GM12872 (cell line): ENCODE results near the gene TRMT10B.
A peak's percentile ranks its signal among the peaks of the same experiment; 100 is the strongest.

Source experiments
- TF ChIP-seq, protein P1 (sequence below): IDR thresholded peaks from 3 replicates; pipeline ENCODE4 v1.5.1; 2011; ENCODE audit warnings: low read depth, mild to moderate bottlenecking, low read length, moderate library complexity; ENCODE audit not compliant: insufficient read depth

The TRMT10B gene

DNA sequence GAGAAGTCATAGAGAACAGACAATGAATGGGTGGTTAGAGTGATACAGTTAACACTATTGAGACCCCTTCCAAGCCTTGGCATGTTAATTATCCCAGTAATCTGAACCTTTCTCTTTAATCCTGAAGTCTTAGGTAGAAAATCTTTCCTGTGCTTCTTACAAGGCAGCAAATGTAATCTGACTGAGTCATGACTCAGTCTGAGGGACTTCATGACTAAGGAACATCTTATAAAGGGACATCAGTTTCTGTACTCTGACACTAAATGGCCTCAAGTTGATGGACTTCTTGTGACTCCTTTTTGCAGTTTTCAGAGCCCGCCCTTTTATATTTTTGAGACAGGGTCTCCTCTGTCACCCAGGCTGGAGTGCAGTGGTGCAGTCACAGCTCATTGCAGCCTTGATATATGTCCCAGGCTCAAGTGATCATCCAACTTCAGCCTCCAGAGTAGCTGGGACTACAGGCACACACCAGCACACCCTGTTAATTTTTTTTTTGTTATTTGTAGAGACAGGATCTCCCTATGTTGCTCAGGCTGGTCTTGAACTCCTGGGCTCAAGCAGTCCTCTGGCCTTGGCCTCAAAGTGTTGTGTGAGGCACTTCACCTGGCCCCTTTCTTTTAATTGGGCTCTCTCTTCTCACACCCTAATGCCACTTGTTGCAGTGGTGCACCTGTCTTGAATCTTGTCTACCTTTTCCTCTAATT is 21.8 kb downstream of the TRMT10B start:
- TF ChIP-seq, protein P1, sequence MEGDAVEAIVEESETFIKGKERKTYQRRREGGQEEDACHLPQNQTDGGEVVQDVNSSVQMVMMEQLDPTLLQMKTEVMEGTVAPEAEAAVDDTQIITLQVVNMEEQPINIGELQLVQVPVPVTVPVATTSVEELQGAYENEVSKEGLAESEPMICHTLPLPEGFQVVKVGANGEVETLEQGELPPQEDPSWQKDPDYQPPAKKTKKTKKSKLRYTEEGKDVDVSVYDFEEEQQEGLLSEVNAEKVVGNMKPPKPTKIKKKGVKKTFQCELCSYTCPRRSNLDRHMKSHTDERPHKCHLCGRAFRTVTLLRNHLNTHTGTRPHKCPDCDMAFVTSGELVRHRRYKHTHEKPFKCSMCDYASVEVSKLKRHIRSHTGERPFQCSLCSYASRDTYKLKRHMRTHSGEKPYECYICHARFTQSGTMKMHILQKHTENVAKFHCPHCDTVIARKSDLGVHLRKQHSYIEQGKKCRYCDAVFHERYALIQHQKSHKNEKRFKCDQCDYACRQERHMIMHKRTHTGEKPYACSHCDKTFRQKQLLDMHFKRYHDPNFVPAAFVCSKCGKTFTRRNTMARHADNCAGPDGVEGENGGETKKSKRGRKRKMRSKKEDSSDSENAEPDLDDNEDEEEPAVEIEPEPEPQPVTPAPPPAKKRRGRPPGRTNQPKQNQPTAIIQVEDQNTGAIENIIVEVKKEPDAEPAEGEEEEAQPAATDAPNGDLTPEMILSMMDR, result no peak

DNA sequence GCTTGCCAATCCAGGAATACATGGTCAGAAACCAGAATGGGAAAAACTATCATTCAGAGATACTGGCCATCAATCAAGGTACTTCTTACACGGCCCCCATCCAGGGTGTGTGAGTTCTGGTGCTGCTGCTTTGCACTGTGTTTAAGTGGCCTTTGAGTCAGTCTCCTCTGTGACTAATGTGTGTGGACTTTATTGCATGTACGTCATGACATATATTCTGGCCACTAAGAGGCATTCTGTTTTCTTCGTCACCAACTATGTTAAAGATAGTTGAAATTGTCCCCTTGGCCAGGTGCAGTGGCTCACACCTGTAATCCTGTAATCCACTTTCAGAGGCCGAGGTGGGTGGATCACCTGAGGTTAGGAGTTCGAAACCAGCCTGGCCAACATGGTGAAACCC is 22.7 kb downstream of the TRMT10B start:
- TF ChIP-seq, protein P1, result no peak

DNA sequence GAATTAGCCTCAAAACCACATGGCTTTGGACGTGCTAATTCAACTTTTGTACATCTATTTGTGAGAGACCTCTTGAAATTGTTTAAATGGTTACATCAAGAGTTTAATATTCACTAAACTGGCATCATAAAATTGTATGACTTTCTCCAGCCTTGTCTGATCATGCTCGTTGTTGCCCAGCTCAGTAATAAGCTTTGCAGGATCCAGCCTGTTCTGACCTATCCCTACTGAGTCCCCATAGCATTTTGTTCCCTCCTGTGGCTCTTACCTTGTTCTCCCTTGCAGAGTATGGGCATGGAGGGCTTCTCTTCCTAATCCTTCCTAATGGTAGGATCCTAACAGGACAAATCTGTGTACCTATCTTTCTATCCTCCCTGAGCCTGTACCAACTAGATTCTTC is 24.9 kb downstream of the TRMT10B start:
- TF ChIP-seq, protein P1, result no peak

DNA sequence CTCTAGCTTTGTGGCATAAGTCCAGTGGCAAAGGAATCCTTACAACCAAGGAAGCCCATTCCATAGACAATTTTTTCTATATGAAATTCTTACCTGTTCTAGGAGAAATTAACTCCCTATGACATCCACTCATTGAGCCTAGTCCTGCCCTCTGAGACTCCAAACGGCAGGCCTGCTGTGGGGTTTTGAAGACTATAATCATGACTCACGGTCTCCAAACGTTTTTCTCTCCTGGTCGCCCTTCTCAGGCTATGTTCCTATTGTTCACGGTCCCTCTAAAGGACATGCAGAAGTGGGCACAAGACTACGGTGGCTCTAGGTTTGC is 30.6 kb downstream of the TRMT10B start:
- TF ChIP-seq, protein P1, result no peak

DNA sequence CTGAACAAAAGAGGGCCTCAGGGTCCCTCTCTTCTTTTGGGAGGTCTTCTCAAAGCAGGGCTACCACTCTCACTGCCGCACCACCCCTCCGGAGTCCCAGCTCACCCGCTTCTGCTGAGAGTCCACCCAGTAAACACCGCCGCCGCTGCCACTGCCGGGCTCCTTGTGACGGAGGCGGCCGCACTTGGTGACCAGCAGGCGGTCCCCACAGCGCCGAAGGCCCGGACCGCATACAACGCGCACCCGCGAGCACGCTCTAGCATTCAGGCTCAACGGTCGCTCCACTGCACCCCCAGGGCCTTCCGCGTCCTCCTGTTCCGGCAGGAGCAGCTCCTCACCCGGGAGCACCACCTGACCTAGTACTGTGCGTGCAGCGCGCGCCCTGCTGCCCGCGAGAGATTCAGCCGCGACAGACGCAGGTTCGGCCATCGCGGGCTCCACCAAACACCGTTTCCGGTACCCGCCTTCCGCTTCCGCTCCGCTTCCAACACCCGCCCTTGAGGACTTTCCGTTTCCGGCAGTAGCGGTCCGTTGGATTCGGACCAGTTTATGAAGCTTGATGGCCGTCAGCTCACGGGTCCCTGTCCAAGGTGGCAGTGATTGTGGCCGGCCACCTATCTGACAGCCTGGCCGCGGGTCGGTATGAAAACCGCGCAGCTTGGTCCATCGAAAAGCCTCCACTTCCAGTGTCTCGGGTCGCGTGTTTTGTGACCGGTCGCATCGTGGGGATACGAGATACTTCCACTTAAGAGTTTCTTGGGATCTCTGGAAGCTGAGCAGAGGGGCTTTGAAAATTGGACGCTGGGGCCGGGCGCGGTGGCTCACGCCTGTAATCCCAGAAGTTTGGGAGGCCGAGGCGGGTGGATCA is 31.2 kb downstream of the TRMT10B start, which contains the start of gene EXOSC3:
Gene EXOSC3, minus strand, starts transcription at position 449 of the 868 bp plus-strand sequence. Its CDS starts 20 bp downstream, at position 429.
- TF ChIP-seq, protein P1, result 0 out of 3 replicates have a peak, but pooled peaks have one; percentile 8

DNA sequence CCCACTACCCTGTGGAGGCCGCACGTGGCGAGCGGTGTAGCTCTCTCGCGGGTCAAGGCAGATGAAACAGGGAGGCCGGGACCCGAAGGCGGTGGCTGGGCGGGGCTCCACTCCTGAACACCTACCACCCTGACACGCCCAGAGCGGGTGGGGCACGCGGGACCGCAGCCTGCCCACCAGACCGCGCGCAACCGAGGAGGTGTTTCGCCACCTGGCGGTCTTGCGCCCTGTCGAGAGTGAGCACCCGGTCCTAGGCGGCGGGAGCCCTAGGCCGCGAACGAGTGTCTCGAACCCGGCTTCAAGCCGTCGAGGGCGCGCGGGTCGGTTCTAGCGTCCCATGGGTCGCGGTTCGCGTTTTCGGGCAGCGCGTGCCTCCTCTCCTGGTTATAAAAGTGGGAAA is 33.5 kb downstream of the TRMT10B start:
- TF ChIP-seq, protein P1, result no peak

DNA sequence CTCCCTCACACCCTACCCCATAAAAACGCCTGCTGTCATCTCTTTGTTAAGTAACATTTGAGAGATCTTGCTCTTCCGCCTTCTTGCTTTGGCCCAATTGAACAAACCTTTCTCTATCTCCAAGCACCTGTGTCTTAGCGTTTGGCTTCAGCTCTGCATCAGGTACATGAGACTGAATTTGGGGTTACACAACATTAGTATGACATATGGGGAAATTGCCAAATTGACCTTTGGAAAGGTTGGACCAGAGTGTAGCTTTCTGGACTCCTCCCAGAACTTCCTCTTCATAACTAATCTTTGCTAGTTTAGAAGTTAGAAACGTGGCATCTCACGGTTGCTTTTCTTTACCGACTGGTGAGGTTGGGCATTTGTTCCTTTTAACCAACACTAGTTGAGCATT is 34.7 kb downstream of the TRMT10B start:
- TF ChIP-seq, protein P1, result no peak
